Stomach (tissue), 9 donors: ENCODE data around the gene SHFL. TPM values are rescaled to one million over a fixed set of nuclear protein-coding genes. Genes with fewer than 3 reads are reported as not detected.
A peak's percentile ranks its signal among the peaks of the same experiment; 100 is the strongest.

ENCODE experiments used
- DNase-seq, 2 donors: peaks; one replicate each; pipeline versions ENCODE4 v3.0.0 to v3.0.0-alpha.2; 2013 to 2019
- H3K27ac ChIP-seq, 5 donors: fragments of 200-600 bp in 4 of 5; sonication (generic) in 4 of 5; one replicate each; pipeline ENCODE4 v1.5.1; 2013 to 2019; ENCODE audit warnings: mild to moderate bottlenecking in 1 of 5, moderate library complexity in 1 of 5
- H3K27me3 ChIP-seq, 3 donors: fragments of 200-600 bp; sonication (generic); one replicate each; pipeline ENCODE4 v1.5.1; 2017 to 2019; ENCODE audit warnings: mixed run types in 1 of 3
- H3K36me3 ChIP-seq, 4 donors: fragments of 200-600 bp; sonication (generic); 1 replicate in 3 of 4; 2 replicates in 1 of 4; pipeline ENCODE4 v1.5.1; 2016 to 2019
- H3K4me1 ChIP-seq, 4 donors: fragments of 200-600 bp; sonication (generic); one replicate each; pipeline ENCODE4 v1.5.1; 2016 to 2019
- H3K4me3 ChIP-seq, 4 donors: fragments of 200-600 bp; sonication (generic) in 3 of 4; one replicate each; pipeline ENCODE4 v1.5.1; 2016 to 2019; ENCODE audit warnings: mild to moderate bottlenecking in 1 of 4
- H3K9me3 ChIP-seq, 4 donors: fragments of 200-600 bp; sonication (generic); one replicate each; pipeline ENCODE4 v1.5.1; 2016 to 2019
- CTCF ChIP-seq, 7 experiments: fragments of 450-650 bp in 4 of 7; fragments of 200-600 bp in 3 of 7; sonication (generic) in 3 of 7; IDR thresholded peaks; one replicate each; pipeline ENCODE4 v1.5.1; 2016 to 2019; ENCODE audit warnings: antibody characterized with exemption in 7 of 7, control low read depth in 2 of 7, mild to moderate bottlenecking in 1 of 7
- EP300 ChIP-seq: sonication (generic); formaldehyde crosslinking; IDR thresholded peaks from one replicate; pipeline ENCODE4 v1.6.1; 2017; ENCODE audit warnings: antibody characterized with exemption
- POLR2A ChIP-seq, 4 donors: fragments of 450-650 bp; IDR thresholded peaks; one replicate each; pipeline ENCODE4 v1.6.1; 2016; ENCODE audit warnings: antibody characterized with exemption in 4 of 4, control low read depth in 2 of 4, mild to moderate bottlenecking in 1 of 4, moderate library complexity in 1 of 4
- POLR2AphosphoS5 ChIP-seq, 3 donors: sonication (generic); formaldehyde crosslinking; IDR thresholded peaks; one replicate each; pipeline ENCODE4 v1.6.1; 2016; ENCODE audit warnings: antibody characterized with exemption in 3 of 3
- WGBS, 5 donors: extraction: QIAGEN DNeasy Blood & Tissue Kit in 3 of 5; methylation state at CpG; one replicate each; pipeline versions ENCODE4 v1.1.5 to v1.1.7; 2013 to 2018; 5-methylcytosine and 5-hydroxymethylcytosine counted together
- intact Hi-C: fragments of 100-400 bp; cut with DNase I; formaldehyde crosslinking; loops from one replicate; pipeline ENCODE4 v1.15.1; 2023; ENCODE audit warnings: low total_unique reads
- polyA plus RNA-seq, 3 donors: library from polyadenylated mRNA; stranded (reverse); fragments of 200-250 nt; gene quantifications; one replicate each; pipeline ENCODE4 v1.2.3, GENCODE V29; 2013
- total RNA-seq, 5 donors: library from RNA; depleted of rRNA; stranded (reverse); fragments of >200 nt; gene quantifications; one replicate each; pipeline versions ENCODE4 v1.1.0 to v1.2.3, GENCODE V29; 2014 to 2016
- donor health status: healthy with polysubstance abuse.
- donor health status: Bipolar disorder and iron deficiency.
- donor health status: healthy.

Gene SHFL
- total and polyA plus RNA-seq, 8 donors: 7.0 to 62.0 (median 25.5) TPM

GRCh38 chr19:10096615-10096963 is 10.5 kb downstream of the SHFL start:
- Histone ChIP-seq H3K4me3 (peak overlapping the region; percentile 44 to 67 (median 47)), H3K36me3 (peaks cover 4 to 22% (median 21%) of the 10 kb centered on the region in 4 donors), H3K9me3 (no peaks in the 10 kb centered on the region), H3K4me1 (peaks cover 12 to 25% (median 19%) of the 10 kb centered on the region in 4 donors), H3K27me3 (no peaks in the 10 kb centered on the region), H3K27ac (peak overlapping the region; percentile 50 to 83 (median 77))
- WGBS, 5 donors: 24 to 43% (median 34%) methylated on average over 19 to 26 of the region's 26 CpGs
- intact Hi-C loops: no loop called here
- DNase-seq: no peak
- TF ChIP-seq EP300: no peak
- TF ChIP-seq POLR2A (IDR thresholded peaks at IDR 0.05): no peak

- peaks cover 12 to 22% (median 19%) of the 10 kb centered on the region in 4 donors for H3K4me1 ChIP-seq
- H3K27ac ChIP-seq: no peak overlapping the region
- no peaks in the 10 kb centered on the region for H3K27me3 ChIP-seq
- 75 to 90% (median 84%) methylated on average over 5 of the region's 5 CpGs for WGBS, 5 donors
- no peaks in the 10 kb centered on the region for H3K36me3 ChIP-seq
- TF ChIP-seq POLR2A (IDR thresholded peaks at IDR 0.05) (no peak), POLR2AphosphoS5 (IDR thresholded peaks at IDR 0.05) (no peak)
- DNase-seq: no peak
- no peaks in the 10 kb centered on the region for H3K9me3 ChIP-seq
- no peak overlapping the region for H3K4me3 ChIP-seq
- intact Hi-C loops: no loop called here
Observed at GRCh38 chr19:10100163-10100785, 14.2 kb downstream of the SHFL start.

- Histone ChIP-seq H3K36me3 (peaks cover 3 to 8% (median 6%) of the 10 kb centered on the region in 4 donors), H3K9me3 (no peaks in the 10 kb centered on the region), H3K4me1 (peaks cover 10 to 28% (median 24%) of the 10 kb centered on the region in 4 donors), H3K27ac (peak overlapping the region in 4 of 5 donors; percentile 18 to 52 (median 45)), H3K27me3 (no peaks in the 10 kb centered on the region), H3K4me3 (no peak overlapping the region)
- no peak for DNase-seq
- WGBS, 5 donors: 60 to 85% (median 72%) methylated on average over 4 to 7 of the region's 7 CpGs
- intact Hi-C loops: no loop called here
- TF ChIP-seq CTCF (IDR thresholded peaks at IDR 0.05): no peak
- TF ChIP-seq POLR2AphosphoS5 (IDR thresholded peaks at IDR 0.05): no peak
- TF ChIP-seq POLR2A (IDR thresholded peaks at IDR 0.05): no peak
Observed at GRCh38 chr19:10102787-10103236, 16.7 kb downstream of the SHFL start.

GRCh38 chr19:10104130-10104513 is 18.0 kb downstream of the SHFL start:
- TF ChIP-seq EP300: no peak
- no peak for TF ChIP-seq CTCF (IDR thresholded peaks at IDR 0.05)
- no peak for TF ChIP-seq POLR2AphosphoS5 (IDR thresholded peaks at IDR 0.05)
- TF ChIP-seq POLR2A (IDR thresholded peaks at IDR 0.05): no peak
- Histone ChIP-seq H3K27me3 (no peaks in the 10 kb centered on the region), H3K27ac (peak overlapping the region in 1 of 5 donors; percentile 10), H3K9me3 (no peaks in the 10 kb centered on the region), H3K4me1 (peaks cover 10 to 34% (median 25%) of the 10 kb centered on the region in 4 donors), H3K36me3 (peaks cover 16 to 21% (median 19%) of the 10 kb centered on the region in 4 donors), H3K4me3 (no peak overlapping the region)
- DNase-seq: no peak
- intact Hi-C loops: no loop called here

GRCh38 chr19:10104665-10105508 is 18.8 kb downstream of the SHFL start:
- Histone ChIP-seq H3K27me3 (no peaks in the 10 kb centered on the region), H3K4me3 (no peak overlapping the region), H3K4me1 (peaks cover 10 to 34% (median 24%) of the 10 kb centered on the region in 4 donors), H3K9me3 (no peaks in the 10 kb centered on the region), H3K36me3 (peaks cover 24 to 29% (median 27%) of the 10 kb centered on the region in 4 donors), H3K27ac (peak overlapping the region; percentile 54 to 88 (median 82))
- WGBS, 5 donors: 43 to 57% (median 54%) methylated on average over 13 to 15 of the region's 15 CpGs
- TF ChIP-seq POLR2AphosphoS5 (IDR thresholded peaks at IDR 0.05) (peak in 2 of 3 donors; percentile 7 to 8), CTCF (IDR thresholded peaks at IDR 0.05) (no peak)
- intact Hi-C loops: no loop called here
- DNase-seq: peak in 1 of 2 donors; percentile 85
